Gastroesophageal sphincter (tissue), 4 donors: ENCODE data around the gene PRKCSH. TPM values are rescaled to one million over a fixed set of nuclear protein-coding genes. Genes with fewer than 3 reads are reported as not detected.
"Not testable (repeated sequence)": the region's sequence is repeated elsewhere in the genome, so short reads cannot be mapped to it uniquely, and the experiment has no call there.

Experiments used
- ATAC-seq: fragments of 150-250 bp; one replicate; pipeline ENCODE4 v1.9.1; 2016; ENCODE audit warnings: mild to moderate bottlenecking, moderate library complexity
- H3K27ac ChIP-seq, 4 donors: fragments of 200-600 bp; sonication (generic) in 3 of 4; 1 replicate in 3 of 4; 2 replicates in 1 of 4; pipeline ENCODE4 v1.5.1; 2016 to 2019
- H3K27me3 ChIP-seq: fragments of 200-600 bp; sonication (generic); one replicate; pipeline ENCODE4 v1.5.1; 2019
- H3K36me3 ChIP-seq, 2 donors: fragments of 200-600 bp; sonication (generic); one replicate each; pipeline ENCODE4 v1.5.1; 2019; ENCODE audit warnings: control low read depth in 1 of 2
- H3K4me1 ChIP-seq, 3 donors: fragments of 200-600 bp; sonication (generic); 1 replicate in 2 of 3; 2 replicates in 1 of 3; pipeline ENCODE4 v1.5.1; 2016 to 2019; ENCODE audit warnings: control low read depth in 2 of 3
- H3K4me3 ChIP-seq, 2 donors: fragments of 200-600 bp; sonication (generic); one replicate each; pipeline ENCODE4 v1.5.1; 2019; ENCODE audit warnings: mild to moderate bottlenecking in 1 of 2, moderate library complexity in 1 of 2
- H3K9me3 ChIP-seq, 3 donors: fragments of 200-600 bp; sonication (generic); one replicate each; pipeline ENCODE4 v1.5.1; 2017 to 2019; ENCODE audit warnings: control low read depth in 2 of 3
- EP300 ChIP-seq: sonication (generic); formaldehyde crosslinking; IDR thresholded peaks from one replicate; pipeline ENCODE4 v1.6.1; 2017; ENCODE audit warnings: antibody characterized with exemption, mild to moderate bottlenecking
- POLR2A ChIP-seq, 2 donors: fragments of 450-650 bp; IDR thresholded peaks; one replicate each; pipeline ENCODE4 v1.6.1; 2017; ENCODE audit warnings: antibody characterized with exemption in 2 of 2, mild to moderate bottlenecking in 2 of 2, moderate library complexity in 1 of 2
- POLR2AphosphoS5 ChIP-seq: sonication (generic); formaldehyde crosslinking; IDR thresholded peaks from one replicate; pipeline ENCODE4 v1.6.1; 2017; ENCODE audit warnings: antibody characterized with exemption
- WGBS, 2 donors: methylation state at CpG; one replicate each; pipeline ENCODE4 v1.1.5; 2018; ENCODE audit warnings: low coverage in 1 of 2; 5-methylcytosine and 5-hydroxymethylcytosine counted together
- total RNA-seq, 4 donors: library from RNA; depleted of rRNA; stranded (reverse); fragments of >200 nt; gene quantifications; one replicate each; pipeline ENCODE4 v1.1.0, GENCODE V29; 2016
- TF ChIP-seq, protein P1 (sequence below), 4 experiments: fragments of 200-600 bp in 2 of 4; fragments of 450-650 bp in 2 of 4; sonication (generic) in 1 of 4; IDR thresholded peaks; one replicate each; pipeline ENCODE4 v1.5.1; 2017 to 2019; ENCODE audit warnings: antibody characterized with exemption in 4 of 4, mild to moderate bottlenecking in 2 of 4, moderate library complexity in 2 of 4

Gene PRKCSH
- total RNA-seq, 4 donors from 2014 or later, result 72.8 to 112 (median 85.8) TPM

- TF ChIP-seq, protein P1, sequence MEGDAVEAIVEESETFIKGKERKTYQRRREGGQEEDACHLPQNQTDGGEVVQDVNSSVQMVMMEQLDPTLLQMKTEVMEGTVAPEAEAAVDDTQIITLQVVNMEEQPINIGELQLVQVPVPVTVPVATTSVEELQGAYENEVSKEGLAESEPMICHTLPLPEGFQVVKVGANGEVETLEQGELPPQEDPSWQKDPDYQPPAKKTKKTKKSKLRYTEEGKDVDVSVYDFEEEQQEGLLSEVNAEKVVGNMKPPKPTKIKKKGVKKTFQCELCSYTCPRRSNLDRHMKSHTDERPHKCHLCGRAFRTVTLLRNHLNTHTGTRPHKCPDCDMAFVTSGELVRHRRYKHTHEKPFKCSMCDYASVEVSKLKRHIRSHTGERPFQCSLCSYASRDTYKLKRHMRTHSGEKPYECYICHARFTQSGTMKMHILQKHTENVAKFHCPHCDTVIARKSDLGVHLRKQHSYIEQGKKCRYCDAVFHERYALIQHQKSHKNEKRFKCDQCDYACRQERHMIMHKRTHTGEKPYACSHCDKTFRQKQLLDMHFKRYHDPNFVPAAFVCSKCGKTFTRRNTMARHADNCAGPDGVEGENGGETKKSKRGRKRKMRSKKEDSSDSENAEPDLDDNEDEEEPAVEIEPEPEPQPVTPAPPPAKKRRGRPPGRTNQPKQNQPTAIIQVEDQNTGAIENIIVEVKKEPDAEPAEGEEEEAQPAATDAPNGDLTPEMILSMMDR (IDR thresholded peaks at IDR 0.05), result no peak
- TF ChIP-seq POLR2A (IDR thresholded peaks at IDR 0.05), result no peak
- TF ChIP-seq EP300, result no peak
- TF ChIP-seq POLR2AphosphoS5, result no peak
- Histone ChIP-seq H3K36me3 (no peaks in the 10 kb centered on the region), H3K4me1 (peaks cover 0 to 6% (median 0%) of the 10 kb centered on the region in 3 donors), H3K4me3 (no peak overlapping the region), H3K9me3 (no peaks in the 10 kb centered on the region), H3K27me3 (peaks cover 41% of the 10 kb centered on the region), H3K27ac (no peak overlapping the region)
- WGBS, 2 donors, result 60 to 69% methylated on average over 4 to 7 of the region's 9 CpGs
- ATAC-seq, result no peak
These were observed 30.7 kb upstream of the PRKCSH start for GRCh38 chr19:11404588-11405222.

GRCh38 chr19:11405846-11406643 lies 29.4 kb upstream of the PRKCSH start:
- H3K4me3 ChIP-seq, result no peak overlapping the region
- 38 to 82% methylated on average over 7 to 18 of the region's 44 CpGs for WGBS, 2 donors
- no peaks in the 10 kb centered on the region for H3K36me3 ChIP-seq
- H3K9me3 ChIP-seq, result no peaks in the 10 kb centered on the region
- peaks cover 53% of the 10 kb centered on the region for H3K27me3 ChIP-seq
- ATAC-seq, result no peak
- no peak overlapping the region for H3K27ac ChIP-seq
- TF ChIP-seq EP300, result no peak
- TF ChIP-seq, protein P1 (IDR thresholded peaks at IDR 0.05), result peak in 1 of 4 experiments; percentile 56
- peaks cover 0 to 6% (median 0%) of the 10 kb centered on the region in 3 donors for H3K4me1 ChIP-seq

DNA sequence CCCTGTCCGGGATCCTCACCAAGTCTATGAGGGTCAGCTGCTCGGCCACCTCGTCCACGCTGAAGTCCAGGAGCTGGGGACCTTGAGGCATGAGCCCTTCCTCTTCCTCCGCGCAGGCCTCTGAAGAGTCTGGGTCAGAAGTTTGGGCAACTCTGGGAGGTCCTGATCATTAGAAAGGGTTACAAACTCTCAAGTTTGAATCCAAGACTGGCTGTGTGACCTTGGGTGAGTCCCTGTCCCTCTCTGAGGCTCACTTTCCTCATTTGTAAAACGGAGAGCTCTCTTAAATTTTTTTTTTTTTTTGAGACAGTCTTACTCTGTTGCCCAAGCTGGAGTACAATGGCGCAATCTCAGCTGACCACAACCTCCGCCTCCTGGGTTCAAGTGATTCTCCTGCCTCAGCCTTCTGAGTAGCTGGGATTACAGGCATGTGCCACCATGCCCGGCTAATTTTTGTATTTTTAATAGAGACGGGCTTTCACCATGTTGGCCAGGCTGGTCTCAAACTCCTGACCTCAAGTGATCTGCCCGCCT lies 28.7 kb upstream of the PRKCSH start:
- H3K27me3 ChIP-seq, result peaks cover 59% of the 10 kb centered on the region
- not testable (repeated sequence) for ATAC-seq, H3K4me1 ChIP-seq, H3K9me3 ChIP-seq, H3K36me3 ChIP-seq, H3K27ac ChIP-seq, H3K4me3 ChIP-seq
- WGBS, 2 donors, result 78 to 92% methylated on average over 4 to 5 of the region's 12 CpGs

- TF ChIP-seq POLR2A (IDR thresholded peaks at IDR 0.05) (no peak), EP300 (no peak), POLR2AphosphoS5 (no peak)
- TF ChIP-seq, protein P1 (IDR thresholded peaks at IDR 0.05), result no peak
- ATAC-seq, result no peak
- WGBS, 2 donors, result 82 to 83% methylated on average over 2 to 3 of the region's 4 CpGs
These were observed 26.8 kb upstream of the PRKCSH start for GRCh38 chr19:11408591-11408990.

GRCh38 chr19:11410682-11411081 lies 24.8 kb upstream of the PRKCSH start:
- ATAC-seq, result no peak

More at GRCh38 chr19:11408591-11408990, 26.8 kb upstream of the PRKCSH start:
- no peak overlapping the region for H3K4me3 ChIP-seq
- H3K36me3 ChIP-seq, result no peaks in the 10 kb centered on the region
- H3K27ac ChIP-seq, result no peak overlapping the region
- H3K27me3 ChIP-seq, result peaks cover 59% of the 10 kb centered on the region
- no peaks in the 10 kb centered on the region for H3K9me3 ChIP-seq
- peaks cover 0 to 6% (median 0%) of the 10 kb centered on the region in 3 donors for H3K4me1 ChIP-seq

More at GRCh38 chr19:11410682-11411081, 24.8 kb upstream of the PRKCSH start:
- Histone ChIP-seq H3K27me3 (peaks cover 62% of the 10 kb centered on the region), H3K36me3 (no peaks in the 10 kb centered on the region), H3K27ac (no peak overlapping the region), H3K9me3 (no peaks in the 10 kb centered on the region), H3K4me1 (peaks cover 0 to 6% (median 0%) of the 10 kb centered on the region in 3 donors), H3K4me3 (no peak overlapping the region)
- 62 to 64% methylated on average over 1 to 3 of the region's 8 CpGs for WGBS, 2 donors
- TF ChIP-seq EP300, result no peak
- no peak for TF ChIP-seq POLR2A (IDR thresholded peaks at IDR 0.05)
- no peak for TF ChIP-seq POLR2AphosphoS5
- TF ChIP-seq, protein P1 (IDR thresholded peaks at IDR 0.05), result no peak
